ENCODE results near the gene MRPS34.

Gene MRPS34

GRCh38 chr16:1790611-1791255, 17.8 kb upstream of the MRPS34 start:
- H3K4me3 Mint-ChIP-seq = no peak overlapping the region
- DNase-seq = no peak
- CTCF ChIA-PET = no interaction called here
- peaks cover 5% of the 10 kb centered on the region for H3K36me3 Mint-ChIP-seq
- no peak overlapping the region for H3K27ac Mint-ChIP-seq
- H3K27me3 Mint-ChIP-seq = no peaks in the 10 kb centered on the region
- no peaks in the 10 kb centered on the region for H3K9me3 Mint-ChIP-seq
- no peaks in the 10 kb centered on the region for H3K4me1 Mint-ChIP-seq

GRCh38 chr16:1790261-1790610, 17.3 kb upstream of the MRPS34 start:
- H3K27ac Mint-ChIP-seq = no peak overlapping the region
- no peaks in the 10 kb centered on the region for H3K4me1 Mint-ChIP-seq
- CTCF ChIA-PET = no interaction called here
- no peak overlapping the region for H3K4me3 Mint-ChIP-seq
- H3K27me3 Mint-ChIP-seq = no peaks in the 10 kb centered on the region
- H3K9me3 Mint-ChIP-seq = no peaks in the 10 kb centered on the region
- peaks cover 5% of the 10 kb centered on the region for H3K36me3 Mint-ChIP-seq
- no peak for DNase-seq

GRCh38 chr16:1789643-1790045, 16.7 kb upstream of the MRPS34 start:
- Mint-ChIP-seq H3K36me3 (peaks cover 5% of the 10 kb centered on the region), H3K27ac (no peak overlapping the region), H3K27me3 (no peaks in the 10 kb centered on the region), H3K4me1 (peaks cover 3% of the 10 kb centered on the region), H3K4me3 (no peak overlapping the region), H3K9me3 (no peaks in the 10 kb centered on the region)
- DNase-seq = no peak
- CTCF ChIA-PET = no interaction called here

- CTCF ChIA-PET = no interaction called here
- H3K27me3 Mint-ChIP-seq = no peaks in the 10 kb centered on the region
- peaks cover 5% of the 10 kb centered on the region for H3K36me3 Mint-ChIP-seq
- H3K9me3 Mint-ChIP-seq = no peaks in the 10 kb centered on the region
- H3K27ac Mint-ChIP-seq = no peak overlapping the region
- H3K4me1 Mint-ChIP-seq = peaks cover 9% of the 10 kb centered on the region
- no peak for DNase-seq
- H3K4me3 Mint-ChIP-seq = no peak overlapping the region
These were observed 15.8 kb upstream of the MRPS34 start for GRCh38 chr16:1788708-1789100.

GRCh38 chr16:1788095-1788707, 15.3 kb upstream of the MRPS34 start:
- CTCF ChIA-PET = no interaction called here
- no peak overlapping the region for H3K27ac Mint-ChIP-seq
- H3K4me3 Mint-ChIP-seq = no peak overlapping the region
- H3K36me3 Mint-ChIP-seq = peaks cover 5% of the 10 kb centered on the region
- H3K4me1 Mint-ChIP-seq = peaks cover 14% of the 10 kb centered on the region
- H3K27me3 Mint-ChIP-seq = no peaks in the 10 kb centered on the region
- DNase-seq = no peak
- H3K9me3 Mint-ChIP-seq = no peaks in the 10 kb centered on the region

- Mint-ChIP-seq H3K36me3 (peaks cover 5% of the 10 kb centered on the region), H3K9me3 (no peaks in the 10 kb centered on the region), H3K4me3 (no peak overlapping the region), H3K27me3 (no peaks in the 10 kb centered on the region), H3K27ac (no peak overlapping the region), H3K4me1 (peaks cover 15% of the 10 kb centered on the region)
- CTCF ChIA-PET = no interaction called here
- DNase-seq = no peak
These were observed 14.6 kb upstream of the MRPS34 start for GRCh38 chr16:1787322-1788094.

- peaks cover 5% of the 10 kb centered on the region for H3K36me3 Mint-ChIP-seq
- H3K27me3 Mint-ChIP-seq = no peaks in the 10 kb centered on the region
- DNase-seq = no peak
- no peaks in the 10 kb centered on the region for H3K9me3 Mint-ChIP-seq
- no peak overlapping the region for H3K27ac Mint-ChIP-seq
- H3K4me1 Mint-ChIP-seq = peaks cover 15% of the 10 kb centered on the region
- CTCF ChIA-PET = no interaction called here
- H3K4me3 Mint-ChIP-seq = no peak overlapping the region
These were observed 14.1 kb upstream of the MRPS34 start for GRCh38 chr16:1787056-1787321.

GRCh38 chr16:1786242-1787055, 13.5 kb upstream of the MRPS34 start:
- peaks cover 20% of the 10 kb centered on the region for H3K4me1 Mint-ChIP-seq

GRCh38 chr16:1785846-1786170, 12.9 kb upstream of the MRPS34 start:
- CTCF ChIA-PET = no interaction called here
- Mint-ChIP-seq H3K9me3 (no peaks in the 10 kb centered on the region), H3K27me3 (no peaks in the 10 kb centered on the region), H3K36me3 (peaks cover 5% of the 10 kb centered on the region), H3K27ac (no peak overlapping the region), H3K4me3 (no peak overlapping the region), H3K4me1 (peaks cover 26% of the 10 kb centered on the region)
- no peak for DNase-seq

More at GRCh38 chr16:1786242-1787055, 13.5 kb upstream of the MRPS34 start:
- no peak overlapping the region for H3K27ac Mint-ChIP-seq
- CTCF ChIA-PET = no interaction called here
- peaks cover 5% of the 10 kb centered on the region for H3K36me3 Mint-ChIP-seq
- DNase-seq = no peak
- H3K9me3 Mint-ChIP-seq = no peaks in the 10 kb centered on the region
- no peaks in the 10 kb centered on the region for H3K27me3 Mint-ChIP-seq
- H3K4me3 Mint-ChIP-seq = no peak overlapping the region

- no peaks in the 10 kb centered on the region for H3K9me3 Mint-ChIP-seq
- peaks cover 28% of the 10 kb centered on the region for H3K4me1 Mint-ChIP-seq
- no peaks in the 10 kb centered on the region for H3K27me3 Mint-ChIP-seq
- H3K27ac Mint-ChIP-seq = peak overlapping the region; percentile 45
- peak overlapping the region; percentile 63 for H3K4me3 Mint-ChIP-seq
- DNase-seq = no peak
- H3K36me3 Mint-ChIP-seq = peaks cover 5% of the 10 kb centered on the region
- CTCF ChIA-PET = no interaction called here
These were observed 12.3 kb upstream of the MRPS34 start for GRCh38 chr16:1784977-1785845.

- CTCF ChIA-PET = interaction anchor here (0.6 to 1.3 kb wide), 6 partner anchors 9 to 709 kb away, joined by 3 to 10 read pairs (median 5); partner anchors contain the start of genes EME2, MAPK8IP3 and MRPS34
- peak within 1 kb of the TSS; percentile 86 for H3K4me3 Mint-ChIP-seq
- peaks cover 28% of the 10 kb centered on the region for H3K4me1 Mint-ChIP-seq
- H3K36me3 Mint-ChIP-seq = no peaks in the 10 kb centered on the region
- H3K27me3 Mint-ChIP-seq = no peaks in the 10 kb centered on the region
- peak within 1 kb of the TSS; percentile 89 for H3K27ac Mint-ChIP-seq
- peak; percentile 100 for DNase-seq
- H3K9me3 Mint-ChIP-seq = no peaks in the 10 kb centered on the region
These were observed 9.7 kb upstream of the MRPS34 start, which contains the start of the genes NUBP2 and SPSB3 for GRCh38 chr16:1782408-1783264. Gene NUBP2 (plus strand): TSS chr16:1782960. CDS start chr16:1783021, 61 bp downstream. Gene SPSB3 (minus strand): TSS chr16:1782571. CDS start chr16:1781483, 1,088 bp downstream.

- Mint-ChIP-seq H3K4me1 (peaks cover 28% of the 10 kb centered on the region), H3K27me3 (no peaks in the 10 kb centered on the region), H3K36me3 (no peaks in the 10 kb centered on the region), H3K27ac (peak overlapping the region; percentile 87), H3K9me3 (no peaks in the 10 kb centered on the region), H3K4me3 (peak overlapping the region; percentile 86)
- DNase-seq = peak; percentile 60
- CTCF ChIA-PET = interaction anchor here (0.6 to 1.1 kb wide), 6 partner anchors 8 to 710 kb away, joined by 3 to 9 read pairs (median 4); partner anchors contain the start of genes EME2, MAPK8IP3, MRPS34 and NME3
These were observed 8.9 kb upstream of the MRPS34 start for GRCh38 chr16:1781758-1782407.

Data from activated naive CD4-positive, alpha-beta T cell treated with anti-CD3 and anti-CD28 coated beads, Interleukin-2, amount 10 ng/mL, durations not matched to agents 7 days and 5 days (primary cell).